HG02870 (cell line): ENCODE data around the gene MYO9A.
"Not testable (repeated sequence)": the region's sequence is repeated elsewhere in the genome, so short reads cannot be mapped to it uniquely, and the experiment has no call there.

ENCODE experiments used
- ATAC-seq: cut with Tn5 transposase; IDR thresholded peaks from one replicate; pipeline ENCODE4 v1.9.1; 2021; ENCODE audit warnings: mild to moderate bottlenecking, moderate library complexity; ENCODE audit not compliant: unreplicated experiment

Gene MYO9A

DNA sequence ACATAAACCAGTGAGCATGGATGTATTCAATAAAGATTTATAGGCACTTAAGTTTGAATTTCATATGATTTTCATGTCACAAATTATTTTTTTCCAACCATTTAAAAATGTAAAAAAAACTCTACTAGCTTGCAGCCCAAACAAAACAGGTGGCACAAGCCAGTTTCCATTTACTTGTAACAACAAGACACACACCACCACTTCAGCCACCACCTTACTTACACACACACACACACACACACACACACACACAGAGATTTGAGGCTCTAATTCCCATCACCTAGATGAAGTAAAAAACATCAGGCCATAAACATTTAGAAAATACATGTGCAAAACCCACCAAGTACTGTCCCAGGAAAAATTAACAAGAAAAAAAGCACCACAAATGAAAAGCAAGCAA lies 25.3 kb downstream of the MYO9A start:
- ATAC-seq: no peak

DNA sequence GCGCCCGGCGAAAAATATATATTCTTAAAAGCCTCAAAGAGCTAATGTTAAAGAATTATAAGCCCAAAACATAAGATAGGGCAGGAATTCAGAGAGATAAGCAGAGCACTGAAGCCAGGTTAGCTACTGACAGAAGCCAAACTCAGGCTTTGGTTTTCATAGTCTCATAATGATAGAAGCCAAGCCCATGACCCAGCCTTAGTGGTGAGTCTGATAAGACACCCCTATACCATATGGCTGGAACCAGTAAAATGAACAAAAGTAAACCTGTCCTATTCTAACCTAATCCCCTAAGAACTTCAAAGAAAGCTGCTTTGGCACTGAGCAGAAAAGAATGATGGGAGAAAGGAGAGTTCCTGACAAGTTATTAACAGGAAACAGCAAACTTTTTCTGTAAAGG lies 25.9 kb downstream of the MYO9A start:
- no peak for ATAC-seq

DNA sequence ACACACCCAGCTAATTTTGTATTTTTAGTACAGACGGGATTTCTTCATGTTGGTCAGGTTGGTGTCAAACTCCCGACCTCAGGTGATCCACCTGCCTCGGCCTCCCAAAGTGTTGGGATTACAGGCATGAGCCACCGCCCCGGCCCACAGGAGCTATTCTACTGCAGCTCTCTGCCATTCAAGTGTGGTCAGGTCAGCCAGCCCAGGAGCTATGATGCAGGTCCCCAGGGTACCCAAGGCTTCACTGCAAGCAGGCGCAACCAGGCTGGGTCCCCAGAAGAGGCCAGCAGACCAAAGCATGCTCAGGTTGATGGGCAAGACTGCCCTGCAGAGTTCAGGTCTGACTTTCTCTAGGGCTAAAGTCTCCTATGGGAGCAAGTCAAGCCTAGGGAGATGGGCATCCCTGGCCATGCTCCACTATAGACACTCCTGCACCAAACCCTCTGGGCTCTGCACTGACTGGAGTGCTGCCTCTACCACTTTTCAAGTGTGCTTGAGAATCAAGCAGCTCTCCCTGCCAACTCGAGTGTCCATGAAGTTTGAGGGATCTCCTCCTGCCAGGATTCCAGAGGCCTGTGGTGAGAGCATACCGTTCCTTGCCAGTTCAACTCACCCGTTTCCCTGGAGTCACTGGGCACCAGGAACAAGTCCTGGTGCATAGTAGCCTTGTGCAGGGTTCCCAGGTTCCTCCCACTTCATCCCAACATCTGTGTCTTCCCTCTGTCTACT lies 30.9 kb downstream of the MYO9A start:
- no peak for ATAC-seq

GRCh38 chr15:72086010-72086697 lies 31.8 kb downstream of the MYO9A start:
- no peak for ATAC-seq

- no peak for ATAC-seq
These were observed 35.8 kb downstream of the MYO9A start for GRCh38 chr15:72082176-72082575.

DNA sequence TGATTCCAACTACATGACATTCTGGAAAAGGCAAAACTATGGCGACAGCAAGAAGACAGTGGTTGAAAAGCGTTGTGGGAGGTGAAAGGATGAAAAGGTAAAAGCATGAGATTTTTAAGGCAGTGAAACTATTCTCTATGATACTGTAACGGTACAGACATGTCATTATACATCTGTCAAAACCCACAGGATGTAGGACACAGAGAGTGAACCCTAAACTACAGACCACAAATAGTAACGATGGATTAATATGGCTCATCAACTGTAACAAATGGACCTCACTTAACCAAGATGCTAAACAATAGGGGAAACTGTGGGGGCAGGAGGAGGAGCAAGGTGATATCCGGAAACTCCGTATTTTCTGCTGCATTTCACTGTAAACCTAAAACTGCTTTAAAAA lies 39.1 kb downstream of the MYO9A start:
- peak; percentile 53 for ATAC-seq

- no peak for ATAC-seq
These were observed 40.0 kb downstream of the MYO9A start for GRCh38 chr15:72077950-72078349.

GRCh38 chr15:72074335-72075060 lies 43.5 kb downstream of the MYO9A start:
- no peak for ATAC-seq

- ATAC-seq: not testable (repeated sequence)
These were observed 46.5 kb downstream of the MYO9A start for GRCh38 chr15:72071448-72071825.

GRCh38 chr15:72070817-72071447 lies 47.0 kb downstream of the MYO9A start:
- ATAC-seq: no peak

DNA sequence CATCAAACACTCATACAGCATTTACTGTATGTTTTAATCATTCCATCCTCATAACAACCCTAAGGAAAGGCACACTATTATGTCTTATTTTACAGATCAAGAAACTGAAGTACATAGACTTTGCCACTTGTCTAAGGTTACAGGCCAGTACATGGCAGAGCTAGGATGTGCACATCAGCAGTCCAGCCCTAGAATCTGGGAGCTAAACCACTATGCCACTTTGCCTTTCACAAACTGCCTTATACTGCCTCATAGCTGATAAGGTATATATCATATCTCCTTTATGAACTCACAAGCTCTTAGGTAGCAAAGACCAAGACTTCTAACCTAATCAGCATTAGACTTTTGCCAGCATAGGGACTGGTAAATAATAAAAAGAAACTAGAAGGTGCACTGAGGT lies 49.1 kb downstream of the MYO9A start:
- no peak for ATAC-seq

DNA sequence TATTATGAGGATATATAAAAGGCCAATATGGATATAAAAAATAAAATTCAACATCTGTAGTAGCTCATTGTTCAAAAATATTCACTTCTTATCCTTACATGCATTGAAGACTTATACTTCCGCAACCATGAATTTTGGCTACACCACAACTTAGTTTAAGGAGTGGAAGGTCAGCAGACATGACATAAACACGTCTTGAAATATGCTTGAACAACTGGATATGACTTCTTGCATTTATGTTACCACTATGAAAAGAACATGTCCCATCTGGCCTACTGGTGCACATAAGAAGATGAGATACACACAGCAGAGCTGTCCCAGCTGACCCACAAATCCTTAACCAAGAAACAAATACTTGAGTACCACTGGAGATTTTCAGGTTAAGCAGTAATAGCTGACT lies 52.1 kb downstream of the MYO9A start:
- ATAC-seq: no peak

GRCh38 chr15:72063186-72063585 lies 54.8 kb downstream of the MYO9A start:
- no peak for ATAC-seq

DNA sequence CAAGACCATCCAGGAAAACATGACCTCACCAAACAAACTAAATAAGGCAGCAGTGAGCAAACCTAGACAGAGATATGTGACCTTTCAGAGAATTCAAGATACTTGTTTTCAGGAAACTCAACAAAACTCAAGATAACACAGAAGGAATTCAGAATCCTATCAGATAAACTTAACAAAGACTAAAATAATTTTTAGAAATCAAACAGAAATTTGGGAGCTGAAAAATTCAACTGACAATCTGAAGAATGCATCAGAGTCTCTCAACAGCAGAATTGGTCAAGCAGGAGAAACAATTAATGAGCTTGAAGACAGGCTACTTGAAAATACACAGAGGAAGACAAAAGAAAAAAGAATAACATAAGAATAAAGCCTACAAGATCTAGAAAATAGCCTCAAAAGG lies 55.6 kb downstream of the MYO9A start:
- ATAC-seq: no peak

- no peak for ATAC-seq
These were observed 57.2 kb downstream of the MYO9A start for GRCh38 chr15:72060687-72061250.

DNA sequence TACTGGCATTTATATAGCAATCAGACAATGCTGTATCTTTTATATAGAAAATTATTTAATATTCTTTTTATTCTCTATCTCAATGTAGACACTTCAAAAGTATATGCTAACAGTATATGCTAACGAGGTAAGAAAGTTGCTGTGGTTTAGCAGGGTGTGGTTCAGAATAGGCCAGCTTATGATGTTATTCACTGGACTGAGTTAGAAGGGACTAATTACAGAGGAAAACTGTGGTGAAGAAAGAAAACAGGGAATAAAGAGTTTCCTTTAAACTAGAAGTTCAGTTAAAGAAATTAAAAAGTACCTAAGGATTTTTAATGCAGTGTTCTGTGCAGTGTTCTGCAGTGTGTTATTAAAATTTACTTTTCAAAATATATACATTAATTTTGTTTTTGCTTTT lies 59.4 kb downstream of the MYO9A start:
- no peak for ATAC-seq

DNA sequence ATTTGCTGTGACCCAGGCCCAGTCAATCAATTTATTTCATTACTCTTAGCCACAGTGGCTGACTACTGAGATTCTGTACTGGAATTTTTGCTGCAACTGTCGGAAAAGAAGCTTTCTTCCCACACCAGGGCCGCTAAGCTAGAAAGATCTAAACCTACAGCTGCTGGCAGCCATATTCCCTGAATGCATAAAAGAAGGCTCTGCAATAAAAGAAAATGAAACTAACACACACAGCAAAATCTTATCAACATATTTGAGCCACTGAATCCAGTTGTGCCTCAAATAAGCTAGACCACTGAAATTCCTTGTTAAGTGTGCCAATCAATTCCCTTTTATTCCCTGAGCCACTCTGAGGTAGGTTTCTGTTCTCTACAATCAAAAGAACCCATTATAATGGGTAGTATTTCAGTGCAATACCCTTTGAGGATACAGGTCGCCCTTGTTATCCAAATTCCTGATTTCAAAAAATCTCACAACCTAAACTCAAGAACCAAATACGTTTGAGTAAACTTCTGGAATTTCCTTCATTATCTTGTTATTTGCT lies 60.3 kb downstream of the MYO9A start:
- no peak for ATAC-seq

- ATAC-seq: not testable (repeated sequence)
These were observed 61.7 kb downstream of the MYO9A start for GRCh38 chr15:72056217-72056616.

GRCh38 chr15:72053297-72053696 lies 64.7 kb downstream of the MYO9A start:
- not testable (repeated sequence) for ATAC-seq

- ATAC-seq: no peak
These were observed 67.2 kb downstream of the MYO9A start for GRCh38 chr15:72050700-72051099.

DNA sequence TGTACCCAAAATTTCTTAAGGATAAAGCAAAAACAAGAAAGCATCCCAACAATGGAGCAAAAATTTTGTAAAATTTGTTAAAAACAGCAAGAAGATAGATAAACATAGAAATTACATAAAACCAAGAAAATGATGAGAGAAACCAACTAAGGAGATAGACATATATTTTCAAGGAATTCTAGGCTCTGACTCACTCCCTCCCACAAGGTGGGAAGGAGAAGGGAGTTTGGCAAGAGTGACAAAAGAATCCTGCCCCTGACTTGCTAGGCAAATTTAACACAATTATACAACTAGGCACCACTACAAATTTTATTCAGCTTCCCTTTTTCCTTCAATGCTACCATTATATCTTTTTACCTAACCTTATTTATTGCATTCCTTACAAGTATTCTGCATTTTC lies 70.9 kb downstream of the MYO9A start:
- ATAC-seq: no peak
